Muscle of back (tissue), 13 donors: Measurements from ENCODE around the gene PIM1. TPM values are rescaled to one million over a fixed set of nuclear protein-coding genes. Genes with fewer than 3 reads are reported as not detected.
"Not testable (repeated sequence)": the region's sequence is repeated elsewhere in the genome, so short reads cannot be mapped to it uniquely, and the experiment has no call there.

Experiments
- DNase-seq, 3 donors: peaks; one replicate each; pipeline versions ENCODE4 v3.0.0 to v3.0.0-alpha.2; 2013
- long read RNA-seq, 9 donors: transcript quantifications; one replicate each; lab custom pipeline, GENCODE V29; 2026
- polyA plus RNA-seq, 10 donors: library from polyadenylated mRNA; unstranded; fragments of 120-200 nt; gene quantifications; one replicate each; pipeline ENCODE4 v1.2.1, GENCODE V29; 2013; ENCODE audit not compliant: insufficient read length in 10 of 10

Gene PIM1
- polyA plus RNA-seq: 10 to 100 TPM; 18.5 to 45.4 (median 27.7) TPM
- long read RNA-seq, donor 1, transcript PIM1-201 (6 exons, 2,650 nt): major isoform, 20 of 37 reads
- long read RNA-seq, donor 1, partial matches to known transcripts: 17 of 37 reads
- long read RNA-seq, donor 1, other reads (novel, unspliced or antisense): 0 of 37 reads
- long read RNA-seq, donor 2, transcript PIM1-201 (6 exons, 2,650 nt): major isoform, 9 of 9 reads
- long read RNA-seq, donor 2, partial matches to known transcripts: 0 of 9 reads
- long read RNA-seq, donor 2, other reads (novel, unspliced or antisense): 0 of 9 reads
- long read RNA-seq, donor 3: 0 reads
- long read RNA-seq, donor 4, transcript PIM1-201 (6 exons, 2,650 nt): major isoform, 7 of 7 reads
- long read RNA-seq, donor 4, partial matches to known transcripts: 0 of 7 reads
- long read RNA-seq, donor 4, other reads (novel, unspliced or antisense): 0 of 7 reads
- long read RNA-seq, donor 5, transcript PIM1-201 (6 exons, 2,650 nt): major isoform, 6 of 13 reads
- long read RNA-seq, donor 5, partial matches to known transcripts: 7 of 13 reads
- long read RNA-seq, donor 5, other reads (novel, unspliced or antisense): 0 of 13 reads
- long read RNA-seq, donor 6, partial matches to known transcripts: 0 of 3 reads
- long read RNA-seq, donor 6, other reads (novel, unspliced or antisense): 0 of 3 reads
- long read RNA-seq, donor 7, transcript PIM1-201 (6 exons, 2,650 nt): major isoform, 8 of 14 reads
- long read RNA-seq, donor 7, partial matches to known transcripts: 6 of 14 reads
- long read RNA-seq, donor 7, other reads (novel, unspliced or antisense): 0 of 14 reads
- long read RNA-seq, donor 8, partial matches to known transcripts: 0 of 3 reads
- long read RNA-seq, donor 8, other reads (novel, unspliced or antisense): 0 of 3 reads
- long read RNA-seq, donor 9, partial matches to known transcripts: 0 of 3 reads
- long read RNA-seq, donor 9, other reads (novel, unspliced or antisense): 0 of 3 reads

GRCh38 chr6:37169496-37170272 is at the start of gene PIM1:
Gene PIM1 (plus strand): TSS chr6:37170152. CDS start chr6:37170576, 424 bp downstream.
- peak; percentile 99 for DNase-seq

- no peak for DNase-seq
Observed at GRCh38 chr6:37121556-37121955, 48.4 kb upstream of the PIM1 start.

GRCh38 chr6:37122861-37123260 is 47.1 kb upstream of the PIM1 start:
- peak in 1 of 3 donors; percentile 86 for DNase-seq

GRCh38 chr6:37123957-37124729 is 45.8 kb upstream of the PIM1 start:
- no peak for DNase-seq

GRCh38 chr6:37125774-37126492 is 44.0 kb upstream of the PIM1 start:
- DNase-seq: peak in 1 of 3 donors; percentile 69

GRCh38 chr6:37126493-37126958 is 43.4 kb upstream of the PIM1 start:
- DNase-seq: no peak

GRCh38 chr6:37126961-37127616 is 42.9 kb upstream of the PIM1 start:
- DNase-seq: no peak

- no peak for DNase-seq
Observed at GRCh38 chr6:37127961-37128862, 41.7 kb upstream of the PIM1 start.

- not testable (repeated sequence) for DNase-seq
Observed at GRCh38 chr6:37128863-37129443, 41.0 kb upstream of the PIM1 start.

- DNase-seq: no peak
Observed at GRCh38 chr6:37129566-37129965, 40.4 kb upstream of the PIM1 start.

- no peak for DNase-seq
Observed at GRCh38 chr6:37130704-37131103, 39.2 kb upstream of the PIM1 start.

- peak; percentile 79 to 83 (median 81) for DNase-seq
Observed at GRCh38 chr6:37131104-37131959, 38.6 kb upstream of the PIM1 start.

- no peak for DNase-seq
Observed at GRCh38 chr6:37131960-37132253, 38.0 kb upstream of the PIM1 start.

- DNase-seq: peak in 1 of 3 donors; percentile 87
Observed at GRCh38 chr6:37134036-37134395, 35.9 kb upstream of the PIM1 start.

GRCh38 chr6:37134396-37135191 is 35.4 kb upstream of the PIM1 start:
- DNase-seq: peak in 1 of 3 donors; percentile 91
